IMR-90 (cell line): ENCODE results near the gene NR1D1.

Source experiments
- BHLHE40 ChIP-seq: fragments of 150-350 bp; IDR thresholded peaks from 2 replicates; pipeline ENCODE4 v1.6.1; 2016; ENCODE audit warnings: mild to moderate bottlenecking, low read depth, low read length
- CTCF ChIP-seq: conservative IDR thresholded peaks from 2 replicates; pipeline ENCODE4 v1.5.1; 2012; ENCODE audit warnings: mild to moderate bottlenecking, low read depth, low read length, improper control_type of control experiment
- POLR2A ChIP-seq: IDR thresholded peaks from 2 replicates; pipeline ENCODE4 v1.6.1; 2012; ENCODE audit warnings: mild to moderate bottlenecking, low read depth, low read length
- RAD21 ChIP-seq: IDR thresholded peaks from 2 replicates; pipeline ENCODE4 v1.6.1; 2012; ENCODE audit warnings: low read length, improper control_type of control experiment
- RCOR1 ChIP-seq: IDR thresholded peaks from 2 replicates; pipeline ENCODE4 v1.6.1; 2012; ENCODE audit warnings: mild to moderate bottlenecking, low read length, improper control_type of control experiment; ENCODE audit not compliant: insufficient replicate concordance
- RFX5 ChIP-seq: IDR thresholded peaks from 2 replicates; pipeline ENCODE4 v1.8.0; 2012; ENCODE audit warnings: low read depth, mild to moderate bottlenecking, low read length, moderate library complexity
- USF2 ChIP-seq: fragments of 150-350 bp; IDR thresholded peaks from 2 replicates; pipeline ENCODE4 v1.6.1; 2017; ENCODE audit warnings: mild to moderate bottlenecking, antibody characterized with exemption, low read length, low read depth

- TF ChIP-seq RCOR1 (no peak), USF2 (peak; percentile 68; the same call in 1 of the 2 replicates), POLR2A (no peak), CTCF (no peak), RFX5 (no peak), BHLHE40 (0 out of 2 replicates have a peak, but pooled peaks have one; percentile 17), RAD21 (no peak)
Observed at GRCh38 chr17:40097931-40098845, 2.2 kb downstream of the NR1D1 start.
